ENCODE measurements around the gene RBM19.

Gene RBM19

DNA sequence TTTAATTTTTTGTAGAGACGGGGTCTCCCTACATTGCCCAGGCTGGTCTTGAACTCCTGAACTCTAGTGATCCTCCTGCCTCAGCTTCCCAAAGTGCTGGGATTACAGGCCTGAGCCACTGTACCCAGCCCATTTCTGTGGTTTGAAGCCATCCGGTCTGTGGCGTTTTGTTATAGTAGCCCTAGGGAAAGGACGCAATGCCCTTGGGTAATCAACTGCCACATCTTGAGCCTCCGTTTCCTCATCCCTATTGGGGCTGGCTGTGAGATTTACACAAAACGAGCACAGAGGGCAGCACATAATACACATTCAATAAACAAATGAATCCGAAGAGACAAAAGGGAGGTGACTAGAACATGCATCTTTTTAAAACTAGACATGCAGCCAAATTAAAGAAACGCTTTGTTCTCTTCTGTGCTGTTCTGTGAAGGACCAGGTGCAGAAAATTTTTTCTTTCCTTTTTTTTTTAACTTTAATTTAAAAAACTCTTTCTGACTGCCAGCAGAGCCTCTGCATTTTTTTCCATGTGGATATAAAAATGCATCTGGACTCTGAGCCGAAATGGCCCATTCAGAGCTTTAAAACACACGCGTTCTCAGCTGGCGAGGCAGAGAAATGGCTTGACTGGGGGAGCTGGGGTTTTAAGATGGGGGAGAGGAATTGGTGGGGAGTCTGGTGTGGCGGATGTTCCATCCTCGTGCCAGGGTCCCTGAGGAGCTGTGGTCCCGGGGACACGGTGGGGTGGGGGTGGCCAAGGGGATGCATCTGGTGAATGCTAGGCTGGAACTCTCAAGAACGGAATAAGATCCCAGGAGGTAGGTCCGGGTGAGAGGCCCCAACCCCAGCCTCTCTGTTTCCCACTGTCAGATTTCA is 119.0 kb downstream of the RBM19 start:
- TF ChIP-seq EZH2 (IDR thresholded peaks at IDR 0.05; ENCODE audit: borderline replicate concordance, low read length): no peak
- TF ChIP-seq, protein P1, sequence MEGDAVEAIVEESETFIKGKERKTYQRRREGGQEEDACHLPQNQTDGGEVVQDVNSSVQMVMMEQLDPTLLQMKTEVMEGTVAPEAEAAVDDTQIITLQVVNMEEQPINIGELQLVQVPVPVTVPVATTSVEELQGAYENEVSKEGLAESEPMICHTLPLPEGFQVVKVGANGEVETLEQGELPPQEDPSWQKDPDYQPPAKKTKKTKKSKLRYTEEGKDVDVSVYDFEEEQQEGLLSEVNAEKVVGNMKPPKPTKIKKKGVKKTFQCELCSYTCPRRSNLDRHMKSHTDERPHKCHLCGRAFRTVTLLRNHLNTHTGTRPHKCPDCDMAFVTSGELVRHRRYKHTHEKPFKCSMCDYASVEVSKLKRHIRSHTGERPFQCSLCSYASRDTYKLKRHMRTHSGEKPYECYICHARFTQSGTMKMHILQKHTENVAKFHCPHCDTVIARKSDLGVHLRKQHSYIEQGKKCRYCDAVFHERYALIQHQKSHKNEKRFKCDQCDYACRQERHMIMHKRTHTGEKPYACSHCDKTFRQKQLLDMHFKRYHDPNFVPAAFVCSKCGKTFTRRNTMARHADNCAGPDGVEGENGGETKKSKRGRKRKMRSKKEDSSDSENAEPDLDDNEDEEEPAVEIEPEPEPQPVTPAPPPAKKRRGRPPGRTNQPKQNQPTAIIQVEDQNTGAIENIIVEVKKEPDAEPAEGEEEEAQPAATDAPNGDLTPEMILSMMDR (IDR thresholded peaks at IDR 0.05; ENCODE audit: low read length): no peak
- Histone ChIP-seq H4K20me1 (ENCODE audit: insufficient read depth, low read length) (no peaks in the 10 kb centered on the region), H3K4me1 (ENCODE audit: insufficient read depth, low read length, severe bottlenecking) (peaks cover 1% of the 10 kb centered on the region), H3K9me2 (ENCODE audit: low read depth, low read length) (no peaks in the 10 kb centered on the region), H3K79me2 (ENCODE audit: insufficient read depth, low read length) (no peaks in the 10 kb centered on the region), H3K9me3 (ENCODE audit: low read length) (no peaks in the 10 kb centered on the region), H3K27ac (ENCODE audit: low read depth, low read length, poor library complexity, severe bottlenecking) (no peak overlapping the region), H3F3A (ENCODE audit: insufficient read depth, low read length) (no peaks in the 10 kb centered on the region), H3K27me3 (ENCODE audit: insufficient read depth, low read length) (no peaks in the 10 kb centered on the region), H3K9ac (ENCODE audit: low read length) (no peak overlapping the region), H3K36me3 (ENCODE audit: insufficient read depth, low read length) (no peaks in the 10 kb centered on the region), H3K4me2 (ENCODE audit: low read length) (no peak overlapping the region), H2AFZ (ENCODE audit: low read length) (no peak overlapping the region), H3K4me3 (ENCODE audit: low read depth, low read length, poor library complexity, severe bottlenecking) (no peak overlapping the region)

DNA sequence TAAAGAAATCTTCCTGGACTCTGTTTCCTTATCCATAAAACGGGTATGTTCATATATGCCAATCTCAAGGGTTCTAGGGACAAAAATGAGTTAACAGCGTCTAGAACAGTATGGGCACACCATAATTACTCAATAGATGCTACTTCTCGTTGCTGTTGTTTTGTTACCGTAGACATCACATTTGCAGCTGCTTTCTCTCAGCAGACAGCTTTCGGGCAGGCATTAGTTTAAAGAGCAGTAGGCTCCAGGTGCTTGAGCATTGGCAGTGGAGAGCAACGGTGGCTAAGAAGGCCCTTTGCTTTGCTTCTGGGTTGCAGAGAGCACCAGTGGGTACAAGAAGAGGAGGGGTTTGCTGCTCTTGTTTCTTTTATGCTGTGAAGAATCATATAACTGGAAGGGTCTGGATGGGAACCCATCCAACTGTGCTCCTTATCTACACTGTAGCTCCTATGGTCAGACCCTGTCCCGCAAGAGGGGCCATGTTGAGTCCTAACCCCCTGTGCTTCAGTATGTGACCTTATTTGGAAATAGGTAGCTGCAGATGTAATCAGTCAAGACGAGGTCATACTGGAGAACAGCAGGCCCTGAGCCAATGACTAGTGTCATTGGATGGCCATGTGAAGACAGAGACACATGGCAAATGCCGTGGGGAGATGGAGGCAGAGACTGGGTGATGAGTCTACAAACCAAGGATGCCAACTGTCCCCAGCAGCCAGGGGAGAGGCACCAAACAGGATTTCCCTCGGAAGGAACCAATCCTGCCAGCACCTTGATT is 120.0 kb downstream of the RBM19 start:
- TF ChIP-seq EZH2 (IDR thresholded peaks at IDR 0.05; ENCODE audit: borderline replicate concordance, low read length): no peak
- Histone ChIP-seq H3K27me3 (ENCODE audit: insufficient read depth, low read length) (no peaks in the 10 kb centered on the region), H3K36me3 (ENCODE audit: insufficient read depth, low read length) (no peaks in the 10 kb centered on the region), H3K9ac (ENCODE audit: low read length) (no peak overlapping the region), H3K9me3 (ENCODE audit: low read length) (no peaks in the 10 kb centered on the region), H4K20me1 (ENCODE audit: insufficient read depth, low read length) (no peaks in the 10 kb centered on the region), H3K27ac (ENCODE audit: low read depth, low read length, poor library complexity, severe bottlenecking) (no peak overlapping the region), H2AFZ (ENCODE audit: low read length) (no peak overlapping the region), H3K4me3 (ENCODE audit: low read depth, low read length, poor library complexity, severe bottlenecking) (no peak overlapping the region), H3F3A (ENCODE audit: insufficient read depth, low read length) (no peaks in the 10 kb centered on the region), H3K9me2 (ENCODE audit: low read depth, low read length) (no peaks in the 10 kb centered on the region), H3K4me2 (ENCODE audit: low read length) (no peak overlapping the region), H3K4me1 (ENCODE audit: insufficient read depth, low read length, severe bottlenecking) (no peaks in the 10 kb centered on the region), H3K79me2 (ENCODE audit: insufficient read depth, low read length) (no peaks in the 10 kb centered on the region)

DNA sequence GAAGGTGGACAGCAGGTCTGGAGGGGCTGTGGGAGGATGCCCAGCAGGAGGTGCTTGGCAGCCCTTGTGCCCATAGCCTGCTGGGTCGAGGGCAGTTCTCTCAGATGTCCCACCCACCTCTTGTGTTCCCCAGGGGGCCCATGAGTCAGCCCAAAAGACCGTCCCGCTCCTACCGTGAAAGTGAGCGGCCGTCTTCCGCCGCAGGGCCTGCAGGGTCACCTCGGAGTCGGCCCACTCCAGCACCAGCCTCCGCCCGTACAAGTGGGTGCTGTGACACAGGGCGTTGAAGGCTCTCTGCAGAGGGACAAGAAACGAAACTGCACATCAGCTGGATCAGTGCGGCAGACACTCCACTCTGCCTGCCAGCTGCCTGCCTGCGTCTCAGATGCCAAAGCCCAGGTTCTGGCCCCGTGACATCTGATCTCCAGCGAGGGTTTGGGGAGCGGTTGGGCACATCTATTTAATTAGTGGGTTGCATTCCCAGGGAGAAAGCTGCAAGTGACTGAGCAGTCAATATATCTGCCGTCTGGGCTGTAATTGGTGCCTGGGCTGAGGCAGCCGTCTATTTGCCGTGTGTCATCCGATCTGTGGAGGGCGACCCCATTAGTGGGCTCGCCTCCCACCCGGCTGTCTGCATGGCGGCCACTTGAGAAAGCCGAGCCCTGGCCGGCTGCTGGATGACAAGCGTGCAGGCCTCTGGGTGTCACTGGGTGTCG is 121.5 kb downstream of the RBM19 start:
- Histone ChIP-seq H3K4me1 (ENCODE audit: insufficient read depth, low read length, severe bottlenecking) (no peaks in the 10 kb centered on the region), H2AFZ (ENCODE audit: low read length) (no peak overlapping the region), H4K20me1 (ENCODE audit: insufficient read depth, low read length) (no peaks in the 10 kb centered on the region), H3K4me3 (ENCODE audit: low read depth, low read length, poor library complexity, severe bottlenecking) (no peak overlapping the region), H3K9me2 (ENCODE audit: low read depth, low read length) (no peaks in the 10 kb centered on the region), H3K79me2 (ENCODE audit: insufficient read depth, low read length) (no peaks in the 10 kb centered on the region), H3K4me2 (ENCODE audit: low read length) (no peak overlapping the region), H3K9ac (ENCODE audit: low read length) (no peak overlapping the region), H3K9me3 (ENCODE audit: low read length) (no peaks in the 10 kb centered on the region), H3K27me3 (ENCODE audit: insufficient read depth, low read length) (no peaks in the 10 kb centered on the region), H3F3A (ENCODE audit: insufficient read depth, low read length) (no peaks in the 10 kb centered on the region), H3K36me3 (ENCODE audit: insufficient read depth, low read length) (no peaks in the 10 kb centered on the region), H3K27ac (ENCODE audit: low read depth, low read length, poor library complexity, severe bottlenecking) (no peak overlapping the region)
- TF ChIP-seq, protein P1 (IDR thresholded peaks at IDR 0.05; ENCODE audit: low read length): no peak
- no peak for TF ChIP-seq EZH2 (IDR thresholded peaks at IDR 0.05; ENCODE audit: borderline replicate concordance, low read length)
